ENCODE data around the gene SLC9A8. TPM values are rescaled to one million over a fixed set of nuclear protein-coding genes. Genes with fewer than 3 reads are reported as not detected.

Gene SLC9A8
- total RNA-seq, 1 experiment from 2014 or later = 6.7 TPM

GRCh38 chr20:49821381-49821780 lies 8.8 kb downstream of the SLC9A8 start:
- H3K27me3 ChIP-seq (ENCODE audit: insufficient read depth, low read length) = no peaks in the 10 kb centered on the region
- RAD21 ChIA-PET (ENCODE audit: low non-redundant PET in 1 of 2, low total read pairs in 2 of 2, uncharacterized antibody in 2 of 2, unreplicated experiment in 2 of 2) = no interaction called here
- H3K27ac ChIP-seq (ENCODE audit: low read depth, low read length) = no peak overlapping the region
- H3K9me3 ChIP-seq (ENCODE audit: control insufficient read depth in 1 of 2, insufficient read depth in 1 of 2, low read depth in 1 of 2, low read length in 2 of 2) = no peaks in the 10 kb centered on the region
- no peaks in the 10 kb centered on the region for H3K9me2 ChIP-seq (ENCODE audit: insufficient read depth)
- no peak overlapping the region for H3K4me3 ChIP-seq (replicated peaks in 1 of 2; ENCODE audit: low read depth in 1 of 2, low read length in 2 of 2)
- no TSS peak for BruUV-seq (replicated peaks)
- no peak overlapping the region for H3K4me2 ChIP-seq (ENCODE audit: low read length)
- H3K9ac ChIP-seq (ENCODE audit: low read length) = no peak overlapping the region
- no peak for DNase-seq (ENCODE audit: low read depth, low spot score)
- no peak for ATAC-seq
- no peak overlapping the region for H2AFZ ChIP-seq (ENCODE audit: low read depth, low read length, poor library complexity, severe bottlenecking)
- intact Hi-C loops (cut with micrococcal nuclease) = no loop called here
- CTCF ChIA-PET = interaction anchor here (1.5 kb wide), 1 partner anchor 9 kb away, joined by 3 read pairs; the partner anchor contains the start of gene SLC9A8
- TF ChIP-seq EZH2phosphoT487 (IDR thresholded peaks at IDR 0.05; ENCODE audit: borderline replicate concordance) (no peak), ATF3 (IDR thresholded peaks at IDR 0.05) (no peak), MAX (IDR thresholded peaks at IDR 0.05) (no peak), SP1 (IDR thresholded peaks at IDR 0.05; ENCODE audit: low read depth) (no peak), CEBPB (IDR thresholded peaks at IDR 0.05; ENCODE audit: low read depth) (no peak), EGR1 (IDR thresholded peaks at IDR 0.05; ENCODE audit: low read depth) (no peak)
- no peaks in the 10 kb centered on the region for H3K79me2 ChIP-seq (ENCODE audit: insufficient read depth, low read length)
- peaks cover 13 to 20% of the 10 kb centered on the region in 2 experiments; a peak in 3 of 4 replicates for H3K36me3 ChIP-seq (ENCODE audit: control insufficient read depth in 1 of 2, insufficient read depth in 2 of 2, low read length in 2 of 2)
- H3K4me1 ChIP-seq (ENCODE audit: control insufficient read depth in 1 of 2, insufficient read depth in 2 of 2, low read length in 2 of 2) = peaks cover 0 to 3% of the 10 kb centered on the region in 2 experiments; a peak in 1 of 4 replicates
- no peaks in the 10 kb centered on the region for H4K20me1 ChIP-seq (ENCODE audit: insufficient read depth)
- POLR2A ChIA-PET = no interaction called here

GRCh38 chr20:49821870-49822331 lies 9.3 kb downstream of the SLC9A8 start:
- no peak overlapping the region for H3K4me3 ChIP-seq (replicated peaks in 1 of 2; ENCODE audit: low read depth in 1 of 2, low read length in 2 of 2)
- no peaks in the 10 kb centered on the region for H3K9me2 ChIP-seq (ENCODE audit: insufficient read depth)
- H2AFZ ChIP-seq (ENCODE audit: low read depth, low read length, poor library complexity, severe bottlenecking) = no peak overlapping the region
- peak; percentile 35 for TF ChIP-seq RAD21 (IDR thresholded peaks at IDR 0.05; ENCODE audit: low read depth)
- no peak for TF ChIP-seq EZH2 (IDR thresholded peaks at IDR 0.05)
- H3K27me3 ChIP-seq (ENCODE audit: insufficient read depth, low read length) = no peaks in the 10 kb centered on the region
- H4K20me1 ChIP-seq (ENCODE audit: insufficient read depth) = no peaks in the 10 kb centered on the region
- ATAC-seq (no peak), DNase-seq (ENCODE audit: low read depth, low spot score) (no peak)
- ChIA-PET CTCF (interaction anchor here (1.5 kb wide), 1 partner anchor 9 kb away, joined by 3 read pairs; the partner anchor contains the start of gene SLC9A8), RAD21 (ENCODE audit: low non-redundant PET in 1 of 2, low total read pairs in 2 of 2, uncharacterized antibody in 2 of 2, unreplicated experiment in 2 of 2) (no interaction called here), POLR2A (no interaction called here)
- H3K79me2 ChIP-seq (ENCODE audit: insufficient read depth, low read length) = no peaks in the 10 kb centered on the region
- no peak overlapping the region for H3K9ac ChIP-seq (ENCODE audit: low read length)
- intact Hi-C loops (cut with micrococcal nuclease) = no loop called here
- H3K9me3 ChIP-seq (ENCODE audit: control insufficient read depth in 1 of 2, insufficient read depth in 1 of 2, low read depth in 1 of 2, low read length in 2 of 2) = no peaks in the 10 kb centered on the region
- BruUV-seq (replicated peaks) = no TSS peak
- H3K4me1 ChIP-seq (ENCODE audit: control insufficient read depth in 1 of 2, insufficient read depth in 2 of 2, low read length in 2 of 2) = peaks cover 0 to 3% of the 10 kb centered on the region in 2 experiments; a peak in 1 of 4 replicates
- no peak overlapping the region for H3K27ac ChIP-seq (ENCODE audit: low read depth, low read length)
- H3K4me2 ChIP-seq (ENCODE audit: low read length) = no peak overlapping the region
- peaks cover 12 to 20% of the 10 kb centered on the region in 2 experiments; a peak in 3 of 4 replicates for H3K36me3 ChIP-seq (ENCODE audit: control insufficient read depth in 1 of 2, insufficient read depth in 2 of 2, low read length in 2 of 2)
